Measurements from ENCODE around the gene ABHD2.

ABHD2 gene

DNA sequence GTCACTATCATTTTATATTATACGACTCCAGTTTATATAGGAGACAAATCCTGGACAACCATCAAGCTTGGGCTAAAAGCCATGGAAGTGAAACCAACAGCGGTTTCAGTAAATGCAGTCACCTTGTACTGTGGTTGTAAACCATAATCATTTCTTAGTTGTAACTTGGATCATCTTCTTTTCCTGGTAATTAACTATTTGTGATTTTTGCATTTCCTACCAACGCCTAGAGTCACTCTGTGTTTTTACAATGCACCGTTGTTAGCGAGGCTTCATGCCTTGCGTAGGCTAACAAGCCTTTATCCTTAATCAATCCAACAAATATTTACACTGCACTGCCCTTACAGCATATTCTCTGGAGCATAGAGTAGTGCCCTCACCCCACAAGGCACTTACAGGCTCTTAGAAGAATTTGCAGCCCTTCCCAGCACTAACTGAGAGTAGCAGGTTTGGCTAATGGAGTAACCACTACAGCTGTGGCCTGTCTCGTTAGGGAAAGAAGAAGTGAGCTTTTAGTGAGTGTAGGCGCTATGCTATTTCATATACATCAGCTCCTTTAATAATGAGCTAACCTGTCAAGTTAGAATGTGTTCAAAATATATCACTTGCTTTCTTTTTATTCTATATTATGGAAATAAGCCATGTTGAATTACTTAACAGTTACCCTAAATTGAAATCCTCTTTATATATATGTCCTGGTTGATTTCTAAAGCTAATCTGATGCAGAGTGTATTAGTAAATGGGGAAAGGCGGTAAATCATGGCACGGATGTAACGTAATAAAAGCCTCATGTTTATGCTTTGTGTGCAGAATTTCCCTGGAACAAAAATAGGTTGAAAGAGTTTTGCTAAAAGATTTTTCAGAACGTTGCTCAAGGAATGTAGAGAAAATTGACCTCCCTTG, 62.8 kb downstream of the ABHD2 start:
- H3K27ac ChIP-seq = peak overlapping the region; percentile 57
- TF ChIP-seq ZFX (IDR thresholded peaks at IDR 0.05; ENCODE audit: borderline replicate concordance) = no peak
- TF ChIP-seq CTCF (IDR thresholded peaks at IDR 0.05) = no peak

GRCh38 chr15:89155122-89155521, 66.9 kb downstream of the ABHD2 start:
- TF ChIP-seq CTCF (IDR thresholded peaks at IDR 0.05) = no peak
- no peak overlapping the region for H3K27ac ChIP-seq

GRCh38 chr15:89155656-89156055, 67.4 kb downstream of the ABHD2 start:
- no peak overlapping the region for H3K27ac ChIP-seq
- TF ChIP-seq CTCF (IDR thresholded peaks at IDR 0.05) (no peak), ZFX (IDR thresholded peaks at IDR 0.05; ENCODE audit: borderline replicate concordance) (no peak)

- TF ChIP-seq ZFX (IDR thresholded peaks at IDR 0.05; ENCODE audit: borderline replicate concordance) (no peak), CTCF (IDR thresholded peaks at IDR 0.05) (no peak)
- H3K27ac ChIP-seq = no peak overlapping the region
These were observed 68.8 kb downstream of the ABHD2 start for GRCh38 chr15:89157061-89157460.

- no peak overlapping the region for H3K27ac ChIP-seq
- TF ChIP-seq CTCF (IDR thresholded peaks at IDR 0.05) (no peak), ZFX (IDR thresholded peaks at IDR 0.05; ENCODE audit: borderline replicate concordance) (no peak)
These were observed 69.8 kb downstream of the ABHD2 start for GRCh38 chr15:89157918-89158564.

DNA sequence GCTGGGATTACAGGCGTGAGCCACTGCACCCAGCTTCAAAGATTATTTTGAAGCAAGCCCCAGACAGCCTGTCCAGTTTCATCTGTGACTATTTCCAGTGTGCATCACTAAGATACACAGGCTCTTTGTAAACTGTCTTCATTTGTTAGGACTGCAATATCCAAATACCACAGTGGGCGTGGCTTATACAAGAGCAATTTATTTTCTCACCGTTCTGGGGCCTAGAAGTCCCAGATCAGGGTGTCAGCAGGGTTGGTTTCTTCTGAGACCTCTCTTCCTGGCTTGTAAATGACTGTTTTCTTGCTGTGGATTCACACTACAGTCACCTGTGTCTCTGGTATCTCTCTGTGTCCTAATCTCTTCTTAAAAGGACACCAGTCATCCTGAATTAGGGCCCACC, 73.4 kb downstream of the ABHD2 start:
- TF ChIP-seq ZFX (IDR thresholded peaks at IDR 0.05; ENCODE audit: borderline replicate concordance) (no peak), CTCF (IDR thresholded peaks at IDR 0.05) (no peak)
- no peak overlapping the region for H3K27ac ChIP-seq

Measured in 22Rv1 (cell line).